Fibroblast of the conjunctiva (primary cell): Measurements from ENCODE around the gene FAM168B.

Experiments used
- DNase-seq: peaks from one replicate; pipeline ENCODE4 v3.0.0-alpha.2; 2010; ENCODE audit warnings: low read depth

FAM168B gene

DNA sequence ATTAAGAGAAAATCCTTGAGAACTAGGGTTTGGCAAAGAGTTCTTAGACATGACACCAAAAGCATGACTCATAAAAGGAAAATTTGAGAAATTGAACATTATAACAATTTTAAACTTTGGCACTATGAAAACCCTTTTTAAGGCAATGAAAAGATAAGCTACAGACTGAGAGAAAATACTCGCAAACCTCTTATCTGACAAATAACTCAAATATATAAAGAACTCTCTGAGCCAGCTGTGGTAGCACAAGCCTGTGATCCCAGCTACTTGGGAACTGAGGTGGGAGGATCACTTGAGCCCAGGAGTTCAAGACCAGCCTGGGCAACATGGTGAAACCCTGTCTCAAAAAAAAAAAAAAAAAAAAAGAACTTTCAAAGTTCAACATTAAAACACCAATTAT lies 70.5 kb downstream of the FAM168B start:
- DNase-seq, result no peak

DNA sequence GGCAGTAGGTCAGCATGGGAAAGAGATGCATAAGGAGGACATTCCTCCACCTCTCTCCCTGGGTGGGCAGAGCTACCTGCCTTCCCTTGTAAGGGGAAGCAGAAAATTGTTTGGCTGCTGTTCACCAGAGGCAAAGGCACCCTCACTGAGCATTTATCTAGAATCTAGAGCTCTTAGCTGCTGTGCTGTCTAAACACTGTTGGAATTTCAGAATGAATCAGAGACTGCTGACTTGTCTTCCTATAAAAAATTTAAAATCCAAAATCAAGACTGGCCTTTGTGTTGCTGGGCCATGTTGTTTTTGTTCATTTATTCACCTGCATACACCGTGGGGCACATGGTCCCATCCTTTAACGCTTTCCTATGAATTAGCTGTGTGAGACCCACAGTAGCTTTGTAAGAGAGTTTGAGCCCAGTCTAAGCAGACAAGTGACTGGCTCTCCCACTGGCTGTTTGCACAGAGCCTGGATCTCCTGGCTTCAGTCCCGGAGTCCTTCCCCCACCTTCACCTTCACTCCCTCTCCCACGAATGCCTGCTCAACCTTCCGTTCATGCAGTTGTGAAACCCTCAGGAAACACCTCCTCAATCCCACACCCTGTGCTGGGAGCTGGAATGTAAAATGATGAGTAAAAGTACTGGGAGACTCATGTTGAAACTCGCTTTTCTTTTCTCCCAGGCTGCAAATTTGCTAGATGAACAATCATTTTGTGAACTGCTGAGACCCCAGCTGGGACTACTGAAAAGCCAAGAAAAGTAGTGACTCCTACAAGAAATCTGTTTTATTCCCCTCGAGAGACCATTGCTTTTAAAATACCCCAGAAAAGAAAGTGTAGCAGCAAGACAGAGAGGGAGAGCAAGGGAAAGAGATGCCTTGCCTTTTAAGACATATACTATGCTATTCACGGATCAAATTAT lies 76.2 kb downstream of the FAM168B start:
- DNase-seq, result no peak

GRCh38 chr2:131015764-131016163 lies 77.5 kb downstream of the FAM168B start:
- DNase-seq, result no peak

- DNase-seq, result no peak
These were observed 79.1 kb downstream of the FAM168B start for GRCh38 chr2:131014141-131014540.

DNA sequence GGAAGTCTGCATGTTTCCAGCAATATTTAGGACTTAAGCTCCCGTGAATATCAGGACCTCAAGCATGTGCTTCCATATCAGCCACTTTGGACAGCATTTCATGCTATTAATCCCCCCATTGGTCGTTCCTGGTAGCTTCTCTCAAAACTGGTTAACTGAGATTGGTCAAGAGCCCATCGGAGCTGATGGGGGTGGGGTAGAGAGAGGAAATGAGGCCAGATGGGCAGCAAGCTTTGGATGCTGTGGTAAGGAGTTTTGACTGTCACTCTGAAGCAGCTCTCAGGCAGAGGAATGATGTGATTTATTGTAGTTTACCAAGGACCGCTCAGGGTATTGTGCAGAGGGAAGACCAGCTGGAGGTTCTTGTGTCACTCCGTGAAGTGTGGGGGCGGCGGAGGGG lies 81.8 kb downstream of the FAM168B start:
- no peak for DNase-seq

GRCh38 chr2:131010566-131010965 lies 82.7 kb downstream of the FAM168B start:
- no peak for DNase-seq

DNA sequence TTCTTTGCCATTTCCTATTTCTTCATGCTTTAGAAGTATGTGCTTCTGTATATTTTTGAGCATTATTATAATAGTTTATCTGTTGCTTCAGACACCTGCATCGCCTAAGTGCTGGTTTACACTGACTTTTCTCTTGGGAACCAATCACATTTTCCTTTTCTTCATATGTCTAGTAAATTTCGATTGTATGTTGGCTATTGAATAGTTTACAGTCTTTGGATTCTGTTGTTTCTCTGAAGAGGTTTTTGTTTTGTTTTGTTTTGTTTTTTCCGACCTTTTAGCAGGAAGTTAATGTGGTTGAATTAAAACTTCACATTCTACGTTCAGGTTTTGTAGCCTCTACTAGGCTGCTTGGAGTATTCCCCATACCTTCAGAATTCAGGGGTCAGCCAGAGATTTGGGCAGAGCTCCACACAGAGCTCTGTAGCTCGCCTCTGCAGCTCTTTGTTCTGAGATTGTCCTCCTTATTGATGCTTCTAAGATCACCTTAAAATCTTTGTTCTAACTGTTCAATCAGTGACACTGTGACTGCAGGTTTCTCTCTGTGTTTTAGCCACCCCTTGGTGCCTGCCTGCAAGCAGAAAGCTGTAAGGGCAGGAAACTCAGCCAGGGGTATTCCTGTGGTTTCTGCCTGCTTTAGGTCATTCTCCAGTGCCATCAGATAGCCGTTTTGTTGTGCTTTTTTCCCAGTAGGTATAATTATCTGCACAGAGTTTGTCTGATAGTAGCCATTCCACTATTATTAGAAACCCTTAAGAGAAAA lies 83.4 kb downstream of the FAM168B start:
- no peak for DNase-seq

GRCh38 chr2:131008967-131009366 lies 84.3 kb downstream of the FAM168B start:
- no peak for DNase-seq

GRCh38 chr2:131006561-131006960 lies 86.7 kb downstream of the FAM168B start:
- DNase-seq, result no peak

DNA sequence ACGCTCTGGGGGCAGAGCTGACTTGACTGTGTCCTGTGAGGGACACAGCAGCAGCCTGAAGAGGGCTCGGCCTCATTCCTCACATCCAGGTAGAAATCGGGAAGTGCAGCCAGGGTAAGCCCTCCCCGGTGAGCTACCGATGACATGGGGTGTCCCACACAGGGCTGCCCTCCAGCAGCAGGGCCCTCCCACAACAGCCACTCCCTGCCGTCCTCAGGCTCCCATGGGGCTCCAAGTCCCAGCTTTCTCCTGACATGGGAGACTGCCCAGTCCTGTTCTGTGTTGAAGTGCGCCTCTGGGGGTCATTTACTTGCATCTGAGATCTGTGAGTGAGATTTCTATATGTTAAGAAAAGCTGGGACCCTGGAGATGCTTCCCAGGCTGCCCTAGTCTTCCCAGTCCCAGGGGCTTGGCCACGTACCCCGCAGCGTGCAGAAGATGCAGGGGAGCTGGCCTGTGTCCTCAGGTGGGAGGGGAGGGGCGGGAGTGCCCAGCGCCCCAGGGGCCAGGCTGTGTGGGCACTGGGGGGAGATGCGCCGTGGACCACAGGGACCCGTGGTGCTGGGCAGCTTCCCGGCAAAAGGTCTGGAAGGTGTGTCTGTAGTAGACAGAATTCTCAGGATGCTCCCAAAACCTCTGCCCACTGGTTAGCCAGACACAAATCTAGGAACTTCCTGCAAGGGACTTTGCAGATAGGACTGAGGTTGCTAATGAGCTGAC lies 87.9 kb downstream of the FAM168B start:
- no peak for DNase-seq

DNA sequence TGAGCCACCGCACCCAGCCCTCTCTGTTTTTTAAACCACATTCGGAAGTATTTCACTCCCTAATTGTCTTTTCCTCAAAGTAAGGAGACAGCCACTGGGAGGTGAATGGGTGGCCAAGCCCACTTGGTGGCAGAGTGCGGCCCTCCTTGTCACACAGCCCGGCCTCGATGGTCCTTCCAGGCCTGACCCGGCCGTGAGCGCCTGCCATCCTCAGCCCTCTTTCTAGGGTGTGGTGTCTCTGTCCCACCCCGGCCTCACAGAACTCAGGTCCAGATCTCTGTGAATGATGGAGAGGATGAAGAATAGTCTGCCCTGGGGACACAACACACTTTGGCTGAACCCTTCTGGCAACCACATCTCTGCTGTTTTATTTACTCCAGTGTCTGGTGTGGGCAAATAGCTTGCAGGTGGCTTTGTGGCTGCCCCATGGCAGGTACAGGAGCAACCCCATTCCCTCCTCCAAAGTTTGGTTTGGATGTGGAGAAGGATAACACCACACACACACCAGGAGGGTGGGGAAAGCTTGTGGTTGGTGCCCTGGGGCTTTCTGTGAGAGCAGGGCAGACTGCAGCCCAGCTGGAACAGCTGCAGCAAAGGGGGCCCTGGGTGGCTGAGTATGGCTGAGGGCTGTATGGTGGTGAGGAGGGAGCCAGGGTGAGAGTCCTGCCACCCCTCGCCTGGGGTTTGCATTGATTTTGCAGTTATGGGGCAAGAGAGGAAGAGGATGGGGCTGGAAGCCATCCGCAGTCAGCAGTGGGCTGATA lies 88.6 kb downstream of the FAM168B start:
- no peak for DNase-seq

GRCh38 chr2:130998561-130998960 lies 94.7 kb downstream of the FAM168B start:
- DNase-seq, result no peak
